ENCODE results near the gene TSPAN14. TPM values are rescaled to one million over a fixed set of nuclear protein-coding genes. Genes with fewer than 3 reads are reported as not detected.

The TSPAN14 gene
- total RNA-seq, 1 experiment from 2014 or later, result 46.8 TPM

DNA sequence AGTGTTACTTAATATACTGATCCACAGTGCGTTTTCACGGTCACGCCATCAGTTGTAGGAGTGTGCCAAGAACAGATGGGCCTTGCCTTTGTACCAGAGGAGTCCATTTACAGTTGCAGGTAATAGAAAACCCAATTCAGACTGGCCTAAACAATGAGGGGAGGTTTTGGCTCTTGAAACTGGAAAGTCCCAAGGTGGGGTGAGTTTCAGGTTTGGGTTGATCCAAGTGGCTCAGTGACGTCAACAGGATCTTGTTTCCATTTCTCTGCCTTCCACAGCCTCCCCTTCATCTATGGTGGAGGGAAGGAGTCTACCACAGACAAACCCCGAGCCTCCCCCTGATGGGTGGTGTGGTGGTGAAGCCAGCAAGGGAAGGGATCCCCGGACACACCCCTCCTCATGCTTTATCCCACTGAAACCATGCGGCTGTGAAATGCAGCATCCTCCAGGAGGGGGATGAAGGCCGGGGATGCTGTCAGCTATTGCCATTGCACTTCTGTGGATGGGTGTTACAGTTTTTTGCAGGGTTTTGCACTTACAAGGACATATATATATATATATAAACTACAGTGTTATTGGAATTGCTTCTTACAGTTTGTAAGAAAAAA is 68.8 kb downstream of the TSPAN14 start:
- H3K36me3 Mint-ChIP-seq (ENCODE audit: insufficient read depth in 1 of 3, low read depth in 3 of 3), result peaks cover 12 to 33% (median 21%) of the 10 kb centered on the region in 3 experiments; a peak in 6 of 7 replicates
- Histone ChIP-seq H3K79me2 (ENCODE audit: insufficient read depth, low read length) (no peaks in the 10 kb centered on the region), H3K9ac (ENCODE audit: extremely low read depth, insufficient read length, low read length) (no peak overlapping the region), H3K4ac (ENCODE audit: low read depth, low read length) (no peak overlapping the region), H3K27me3 (ENCODE audit: insufficient read depth, low read length) (no peaks in the 10 kb centered on the region), H2AK5ac (ENCODE audit: insufficient read length, low read length) (no peak overlapping the region), H4K5ac (ENCODE audit: insufficient read length, low read depth, low read length) (no peak overlapping the region), H3K9me3 (ENCODE audit: control insufficient read depth, low read depth, low read length) (no peaks in the 10 kb centered on the region), H3K79me1 (ENCODE audit: insufficient read depth, low read depth, low read length, poor library complexity, severe bottlenecking) (no peaks in the 10 kb centered on the region), H3K27ac (ENCODE audit: insufficient read length, low read depth, low read length) (no peak overlapping the region), H3K4me1 (ENCODE audit: insufficient read depth, low read length) (peaks cover 2% of the 10 kb centered on the region; the same call in 1 of the 2 replicates), H3K56ac (ENCODE audit: insufficient read length, low read depth, low read length) (no peak overlapping the region), H2BK12ac (ENCODE audit: insufficient read length, low read depth, low read length) (no peak overlapping the region), H2BK120ac (ENCODE audit: low read depth, low read length, poor library complexity, severe bottlenecking) (no peak overlapping the region), H3K23me2 (ENCODE audit: insufficient read length, low read depth, low read length, poor library complexity, severe bottlenecking) (no peaks in the 10 kb centered on the region), H4K91ac (ENCODE audit: insufficient read length, low read depth, low read length) (no peak overlapping the region), H3K4me2 (ENCODE audit: insufficient read depth, insufficient read length, low read length) (no peak overlapping the region), H3K18ac (ENCODE audit: insufficient read length, low read depth, low read length) (no peak overlapping the region), H3K14ac (ENCODE audit: insufficient read depth, low read length) (no peak overlapping the region), H3K23ac (ENCODE audit: insufficient read length, low read depth, low read length) (no peak overlapping the region), H3T11ph (ENCODE audit: low read length) (no peak overlapping the region), H2BK5ac (ENCODE audit: insufficient read length, low read length) (no peak overlapping the region), H2BK15ac (ENCODE audit: low read depth, low read length) (no peak overlapping the region), H4K20me1 (ENCODE audit: control insufficient read depth, insufficient read depth, insufficient read length) (no peaks in the 10 kb centered on the region), H2BK20ac (ENCODE audit: low read depth, low read length, poor library complexity, severe bottlenecking) (no peak overlapping the region), H2AFZ (ENCODE audit: low read length) (no peak overlapping the region), H4K8ac (replicated peaks; ENCODE audit: insufficient read length, low read depth, low read length) (no peak overlapping the region)
- no peaks in the 10 kb centered on the region; the same call in 1 of the 2 replicates for H3K27me3 Mint-ChIP-seq (ENCODE audit: low read depth)
- peaks cover 14 to 18% of the 10 kb centered on the region in 2 experiments for H3K4me1 Mint-ChIP-seq
- no peaks in the 10 kb centered on the region for H3K9me3 Mint-ChIP-seq
- H3K4me3 Mint-ChIP-seq, result no peak overlapping the region
- no CpG with 5 or more reads among the region's 8 CpGs for WGBS (ENCODE audit: extremely low coverage, insufficient read length, low lambda C conversion rate)
- TF ChIP-seq, protein P1, sequence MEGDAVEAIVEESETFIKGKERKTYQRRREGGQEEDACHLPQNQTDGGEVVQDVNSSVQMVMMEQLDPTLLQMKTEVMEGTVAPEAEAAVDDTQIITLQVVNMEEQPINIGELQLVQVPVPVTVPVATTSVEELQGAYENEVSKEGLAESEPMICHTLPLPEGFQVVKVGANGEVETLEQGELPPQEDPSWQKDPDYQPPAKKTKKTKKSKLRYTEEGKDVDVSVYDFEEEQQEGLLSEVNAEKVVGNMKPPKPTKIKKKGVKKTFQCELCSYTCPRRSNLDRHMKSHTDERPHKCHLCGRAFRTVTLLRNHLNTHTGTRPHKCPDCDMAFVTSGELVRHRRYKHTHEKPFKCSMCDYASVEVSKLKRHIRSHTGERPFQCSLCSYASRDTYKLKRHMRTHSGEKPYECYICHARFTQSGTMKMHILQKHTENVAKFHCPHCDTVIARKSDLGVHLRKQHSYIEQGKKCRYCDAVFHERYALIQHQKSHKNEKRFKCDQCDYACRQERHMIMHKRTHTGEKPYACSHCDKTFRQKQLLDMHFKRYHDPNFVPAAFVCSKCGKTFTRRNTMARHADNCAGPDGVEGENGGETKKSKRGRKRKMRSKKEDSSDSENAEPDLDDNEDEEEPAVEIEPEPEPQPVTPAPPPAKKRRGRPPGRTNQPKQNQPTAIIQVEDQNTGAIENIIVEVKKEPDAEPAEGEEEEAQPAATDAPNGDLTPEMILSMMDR (conservative IDR thresholded peaks at IDR 0.05), result no peak
- DNase-seq, result no peak
- H3K27ac Mint-ChIP-seq, result no peak overlapping the region
